Prostate gland (tissue), 2 donors: ENCODE results near the gene OR4C13.

Source experiments
- POLR2A ChIP-seq: fragments of 450-650 bp; IDR thresholded peaks from one replicate; pipeline ENCODE4 v1.6.1; 2016; ENCODE audit warnings: antibody characterized with exemption, mild to moderate bottlenecking
- POLR2AphosphoS5 ChIP-seq: sonication (generic); formaldehyde crosslinking; IDR thresholded peaks from one replicate; pipeline ENCODE4 v1.6.1; 2017; ENCODE audit warnings: antibody characterized with exemption
- TF ChIP-seq, protein P1 (sequence below), 4 experiments: fragments of 200-600 bp in 2 of 4; fragments of 450-650 bp in 2 of 4; sonication (generic) in 2 of 4; IDR thresholded peaks; 1 replicate in 3 of 4; 2 replicates in 1 of 4; pipeline ENCODE4 v1.5.1; 2016 to 2019; ENCODE audit warnings: antibody characterized with exemption in 4 of 4, mild to moderate bottlenecking in 2 of 4, moderate library complexity in 2 of 4

GRCh38 chr11:49952091-49952490, at the start of gene OR4C13:
- TF ChIP-seq POLR2AphosphoS5 (no peak), POLR2A (no peak)
- TF ChIP-seq, protein P1, sequence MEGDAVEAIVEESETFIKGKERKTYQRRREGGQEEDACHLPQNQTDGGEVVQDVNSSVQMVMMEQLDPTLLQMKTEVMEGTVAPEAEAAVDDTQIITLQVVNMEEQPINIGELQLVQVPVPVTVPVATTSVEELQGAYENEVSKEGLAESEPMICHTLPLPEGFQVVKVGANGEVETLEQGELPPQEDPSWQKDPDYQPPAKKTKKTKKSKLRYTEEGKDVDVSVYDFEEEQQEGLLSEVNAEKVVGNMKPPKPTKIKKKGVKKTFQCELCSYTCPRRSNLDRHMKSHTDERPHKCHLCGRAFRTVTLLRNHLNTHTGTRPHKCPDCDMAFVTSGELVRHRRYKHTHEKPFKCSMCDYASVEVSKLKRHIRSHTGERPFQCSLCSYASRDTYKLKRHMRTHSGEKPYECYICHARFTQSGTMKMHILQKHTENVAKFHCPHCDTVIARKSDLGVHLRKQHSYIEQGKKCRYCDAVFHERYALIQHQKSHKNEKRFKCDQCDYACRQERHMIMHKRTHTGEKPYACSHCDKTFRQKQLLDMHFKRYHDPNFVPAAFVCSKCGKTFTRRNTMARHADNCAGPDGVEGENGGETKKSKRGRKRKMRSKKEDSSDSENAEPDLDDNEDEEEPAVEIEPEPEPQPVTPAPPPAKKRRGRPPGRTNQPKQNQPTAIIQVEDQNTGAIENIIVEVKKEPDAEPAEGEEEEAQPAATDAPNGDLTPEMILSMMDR (IDR thresholded peaks at IDR 0.05), result no peak
